GM12878 (cell line): ENCODE measurements around the gene NLRC5. TPM values are rescaled to one million over a fixed set of nuclear protein-coding genes. Genes with fewer than 3 reads are reported as not detected.

Experiments used
- ATF7 ChIP-seq: fragments of 450-650 bp; IDR thresholded peaks from 2 replicates; pipeline ENCODE4 v1.6.1; 2016; ENCODE audit warnings: low read depth, mild to moderate bottlenecking
- BCL3 ChIP-seq: IDR thresholded peaks from 2 replicates; pipeline ENCODE4 v1.6.1; 2011; ENCODE audit warnings: borderline replicate concordance, low read depth, mild to moderate bottlenecking, moderate library complexity, low read length; ENCODE audit not compliant: insufficient read depth, poor library complexity, severe bottlenecking
- BHLHE40 ChIP-seq, 2 experiments: fragments of 450-650 bp in 1 of 2; IDR thresholded peaks; 2 replicates each; pipeline ENCODE4 v1.6.1; 2011 to 2017; ENCODE audit warnings: low read depth in 2 of 2, borderline replicate concordance in 1 of 2, improper control_type of control experiment in 1 of 2, low read length in 1 of 2, mild to moderate bottlenecking in 1 of 2
- CREB1 ChIP-seq: IDR thresholded peaks from 2 replicates; pipeline ENCODE4 v1.6.1; 2012; ENCODE audit warnings: low read depth, mild to moderate bottlenecking, inconsistent platforms
- CREM ChIP-seq: IDR thresholded peaks from 2 replicates; pipeline ENCODE4 v1.6.1; 2014; ENCODE audit warnings: antibody characterized with exemption, low read depth
- GABPA ChIP-seq: IDR thresholded peaks from 2 replicates; pipeline ENCODE4 v1.6.1; 2014; ENCODE audit warnings: antibody characterized with exemption, low read depth, mild to moderate bottlenecking, inconsistent platforms
- GATAD2B ChIP-seq: fragments of 450-650 bp; conservative IDR thresholded peaks from 2 replicates; pipeline ENCODE4 v1.6.1; 2017; ENCODE audit warnings: low read depth, mild to moderate bottlenecking, moderate library complexity
- HCFC1 ChIP-seq: fragments of 150-350 bp; IDR thresholded peaks from 2 replicates; pipeline ENCODE4 v1.6.1; 2014; ENCODE audit warnings: low read length
- IRF5 ChIP-seq: fragments of 450-650 bp; IDR thresholded peaks from 2 replicates; pipeline ENCODE4 v1.6.1; 2017; ENCODE audit warnings: borderline replicate concordance
- NBN ChIP-seq: fragments of 450-650 bp; IDR thresholded peaks from 2 replicates; pipeline ENCODE4 v1.6.1; 2016
- NFIC ChIP-seq: IDR thresholded peaks from 2 replicates; pipeline ENCODE4 v1.6.1; 2012; ENCODE audit warnings: low read depth, mild to moderate bottlenecking, inconsistent platforms, low read length, moderate library complexity
- RAD21 ChIP-seq: IDR thresholded peaks from 2 replicates; pipeline ENCODE4 v1.6.1; 2011; ENCODE audit warnings: mild to moderate bottlenecking, low read depth, low read length, moderate library complexity; ENCODE audit not compliant: insufficient read depth
- SMC3 ChIP-seq: IDR thresholded peaks from 2 replicates; pipeline ENCODE4 v1.6.1; 2011; ENCODE audit warnings: low read length, improper control_type of control experiment, borderline replicate concordance
- SREBF1 ChIP-seq: IDR thresholded peaks from 2 replicates; pipeline ENCODE4 v1.6.1; 2012; ENCODE audit warnings: mild to moderate bottlenecking, low read length
- TBL1XR1 ChIP-seq: IDR thresholded peaks from 2 replicates; pipeline ENCODE4 v1.6.1; 2012; ENCODE audit warnings: low read depth, low read length, improper control_type of control experiment
- ZNF207 ChIP-seq: fragments of 450-650 bp; IDR thresholded peaks from 2 replicates; pipeline ENCODE4 v1.6.1; 2014; ENCODE audit warnings: antibody characterized with exemption, mild to moderate bottlenecking, borderline replicate concordance
- polyA plus RNA-seq, 11 experiments: library from polyadenylated mRNA; depleted of rRNA in 4 of 11; unstranded in 6 of 11; stranded (reverse) in 5 of 11; fragments of >200 nt; fragmentation: Nextera tagmentation in 4 of 11; fragmentation: Illumina TruSeq in 1 of 11; extraction: Ambion mirVana in 4 of 11; extraction: Trizol in 1 of 11; gene quantifications; 1 replicate in 1 of 11; 2 replicates in 10 of 11; pipeline versions ENCODE4 v1.2.1 to v1.2.3, GENCODE V29; 2011 to 2016; ENCODE audit warnings: inconsistent platforms in 2 of 11, missing spikeins in 2 of 11, low read depth in 1 of 11
- total RNA-seq, 4 experiments: library from RNA; depleted of rRNA in 3 of 4; stranded (reverse); fragments of >200 nt in 3 of 4; fragmentation: Illumina TruSeq in 1 of 4; extraction: Trizol in 1 of 4; gene quantifications; 2 replicates each; pipeline versions ENCODE4 v1.2.1 to v1.2.3, GENCODE V29; 2013 to 2021

NLRC5 gene
- total and polyA plus RNA-seq, 10 of the 15 experiments (the other 5 are each of a cell fraction or from before 2014, with no cell fraction given) = 13.1 to 105 (median 57.3) TPM

GRCh38 chr16:56964243-56965148 lies 24.9 kb upstream of the NLRC5 start (continued):
- TF ChIP-seq BHLHE40 (IDR thresholded peaks at IDR 0.05; ENCODE audit: borderline replicate concordance in 1 of 2, low read depth in 2 of 2, low read length in 1 of 2) (peak; percentile 53 to 66), TBL1XR1 (0 out of 2 replicates have a peak, but pooled peaks have one; percentile 24), BCL3 (no peak), CREB1 (0 out of 2 replicates have a peak, but pooled peaks have one; percentile 32), ZNF207 (peak; percentile 84; the same call in 1 of the 2 replicates), IRF5 (no peak), NBN (peak; percentile 73; the same call in 1 of the 2 replicates), RAD21 (peak; percentile 97), HCFC1 (0 out of 2 replicates have a peak, but pooled peaks have one; percentile 24), GATAD2B (peak; percentile 70; the same call in 1 of the 2 replicates), NFIC (no peak), CREM (peak; percentile 45; the same call in 1 of the 2 replicates), ATF7 (no peak), GABPA (no peak), SMC3 (peak; percentile 99), SREBF1 (no peak)
- TF ChIP-seq, all 136 proteins: peak for 45
